Neural crest cell (in vitro differentiated cells): Measurements from ENCODE around the gene POLR2C. TPM values are rescaled to one million over a fixed set of nuclear protein-coding genes. Genes with fewer than 3 reads are reported as not detected.

Experiments
- DNase-seq: peaks from one replicate; pipeline ENCODE4 v3.0.0; 2021; ENCODE audit warnings: low read depth, mixed read lengths, low spot score
- H3K27ac Mint-ChIP-seq: one replicate; pipeline ENCODE4 v1.8.0; 2021; ENCODE audit warnings: mild to moderate bottlenecking, mixed read lengths; ENCODE audit not compliant: unreplicated experiment
- H3K27me3 Mint-ChIP-seq: 2 replicates; pipeline ENCODE4 v1.8.0; 2021; ENCODE audit warnings: low read depth, mild to moderate bottlenecking, mixed read lengths
- H3K36me3 Mint-ChIP-seq: 2 replicates; pipeline ENCODE4 v1.8.0; 2021; ENCODE audit warnings: low read depth, mild to moderate bottlenecking, mixed read lengths
- H3K4me1 Mint-ChIP-seq: 2 replicates; pipeline ENCODE4 v1.8.0; 2021; ENCODE audit warnings: mixed read lengths
- H3K4me3 Mint-ChIP-seq: one replicate; pipeline ENCODE4 v1.8.0; 2021; ENCODE audit warnings: mild to moderate bottlenecking, mixed read lengths
- H3K9me3 Mint-ChIP-seq: 2 replicates; pipeline ENCODE4 v1.8.0; 2021; ENCODE audit warnings: mixed read lengths
- total RNA-seq: library from RNA; stranded (reverse); gene quantifications from 2 replicates; pipeline ENCODE4 v1.2.1, GENCODE V29; 2021
- TF ChIP-seq, protein P1 (sequence below): fragments of 200-600 bp; sonication (generic); conservative IDR thresholded peaks from 2 replicates; pipeline ENCODE4 v1.5.0; 2021; ENCODE audit warnings: antibody characterized with exemption, mild to moderate bottlenecking

The POLR2C gene
- total RNA-seq, 1 donor from 2014 or later, result 74.0 TPM

DNA sequence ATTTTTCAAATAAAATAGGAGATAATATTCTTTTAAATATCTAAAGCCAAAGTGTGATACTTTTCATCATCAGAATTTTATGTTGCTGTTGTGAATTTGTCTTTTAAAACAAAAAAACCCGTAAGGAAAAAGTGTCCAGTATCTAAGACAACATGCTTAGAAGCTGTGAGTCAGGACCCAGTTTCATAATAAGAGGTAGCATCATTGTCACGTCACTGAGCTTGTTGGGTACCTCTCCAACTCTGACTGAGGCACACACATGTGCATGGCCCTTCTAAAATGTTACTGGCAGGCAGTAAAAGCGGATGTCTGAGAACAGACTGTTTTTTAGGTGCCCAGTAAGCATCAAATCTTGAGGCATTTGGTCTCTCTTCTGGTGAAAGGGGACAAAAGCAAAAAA lies 17.8 kb upstream of the POLR2C start:
- H3K27ac Mint-ChIP-seq, result no peak overlapping the region
- TF ChIP-seq, protein P1, sequence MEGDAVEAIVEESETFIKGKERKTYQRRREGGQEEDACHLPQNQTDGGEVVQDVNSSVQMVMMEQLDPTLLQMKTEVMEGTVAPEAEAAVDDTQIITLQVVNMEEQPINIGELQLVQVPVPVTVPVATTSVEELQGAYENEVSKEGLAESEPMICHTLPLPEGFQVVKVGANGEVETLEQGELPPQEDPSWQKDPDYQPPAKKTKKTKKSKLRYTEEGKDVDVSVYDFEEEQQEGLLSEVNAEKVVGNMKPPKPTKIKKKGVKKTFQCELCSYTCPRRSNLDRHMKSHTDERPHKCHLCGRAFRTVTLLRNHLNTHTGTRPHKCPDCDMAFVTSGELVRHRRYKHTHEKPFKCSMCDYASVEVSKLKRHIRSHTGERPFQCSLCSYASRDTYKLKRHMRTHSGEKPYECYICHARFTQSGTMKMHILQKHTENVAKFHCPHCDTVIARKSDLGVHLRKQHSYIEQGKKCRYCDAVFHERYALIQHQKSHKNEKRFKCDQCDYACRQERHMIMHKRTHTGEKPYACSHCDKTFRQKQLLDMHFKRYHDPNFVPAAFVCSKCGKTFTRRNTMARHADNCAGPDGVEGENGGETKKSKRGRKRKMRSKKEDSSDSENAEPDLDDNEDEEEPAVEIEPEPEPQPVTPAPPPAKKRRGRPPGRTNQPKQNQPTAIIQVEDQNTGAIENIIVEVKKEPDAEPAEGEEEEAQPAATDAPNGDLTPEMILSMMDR, result no peak
- H3K4me3 Mint-ChIP-seq, result peak overlapping the region; percentile 65
- peaks cover 19% of the 10 kb centered on the region for H3K36me3 Mint-ChIP-seq
- peaks cover 2% of the 10 kb centered on the region for H3K9me3 Mint-ChIP-seq
- no peak for DNase-seq
- H3K27me3 Mint-ChIP-seq, result no peaks in the 10 kb centered on the region
- H3K4me1 Mint-ChIP-seq, result peaks cover 29% of the 10 kb centered on the region

DNA sequence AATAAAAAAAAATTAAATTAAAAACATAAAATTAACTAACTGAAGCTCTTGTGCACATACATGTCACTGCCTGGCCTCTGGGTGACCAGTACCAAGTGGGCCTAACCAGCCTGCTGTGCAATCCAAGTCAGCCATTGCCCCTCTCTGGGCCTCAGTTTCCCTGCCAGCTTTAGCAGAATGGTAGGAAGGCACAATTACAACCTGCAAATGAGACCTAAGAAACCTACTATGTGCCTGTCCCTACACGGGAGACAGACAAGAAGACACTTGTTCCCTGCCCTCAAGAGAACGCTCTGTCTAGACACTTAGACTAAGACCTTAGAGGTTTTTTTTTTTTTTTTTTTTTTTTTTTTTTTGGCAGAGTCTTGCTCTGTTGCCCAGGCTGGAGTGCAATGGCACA lies 17.0 kb upstream of the POLR2C start:
- no peak overlapping the region for H3K27ac Mint-ChIP-seq
- no peaks in the 10 kb centered on the region for H3K27me3 Mint-ChIP-seq
- TF ChIP-seq, protein P1, result no peak
- DNase-seq, result no peak
- H3K9me3 Mint-ChIP-seq, result peaks cover 2% of the 10 kb centered on the region
- peaks cover 11% of the 10 kb centered on the region for H3K36me3 Mint-ChIP-seq
- peak overlapping the region; percentile 75 for H3K4me3 Mint-ChIP-seq
- H3K4me1 Mint-ChIP-seq, result peaks cover 29% of the 10 kb centered on the region

DNA sequence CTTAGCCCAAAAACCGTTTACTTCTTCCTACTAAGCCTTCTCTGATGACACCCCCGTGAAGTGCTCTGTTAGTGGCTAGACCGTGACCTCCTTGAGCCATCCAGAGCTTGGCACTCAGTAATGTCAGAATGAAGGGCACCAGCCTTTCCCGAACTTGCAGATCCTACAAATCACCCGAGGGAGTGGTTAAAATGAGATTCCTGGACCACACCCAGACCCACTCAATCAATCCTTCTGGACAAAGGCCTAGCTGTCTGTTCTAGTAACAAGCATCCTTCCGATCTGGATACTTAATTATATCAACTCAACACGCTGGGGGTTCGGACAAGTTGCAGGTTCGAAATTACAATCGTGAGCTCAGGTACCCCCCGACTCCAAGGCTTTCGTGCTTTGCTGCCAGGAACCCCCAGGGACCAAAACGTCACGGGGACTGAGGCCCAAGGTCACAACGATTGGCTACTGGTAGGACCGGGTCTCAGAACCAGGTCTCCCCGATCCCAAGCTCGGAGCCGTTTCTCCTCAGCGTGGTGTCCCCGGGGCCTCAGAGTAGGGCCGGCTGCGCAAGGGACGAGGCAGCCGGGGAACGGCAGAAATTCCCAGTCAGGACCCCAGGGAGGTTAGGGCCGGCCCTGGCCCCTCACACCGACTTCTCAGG lies 15.8 kb upstream of the POLR2C start:
- TF ChIP-seq, protein P1, result no peak
- peak overlapping the region; percentile 98 for H3K27ac Mint-ChIP-seq
- peak; percentile 19 for DNase-seq
- H3K27me3 Mint-ChIP-seq, result no peaks in the 10 kb centered on the region
- H3K4me1 Mint-ChIP-seq, result peaks cover 29% of the 10 kb centered on the region
- H3K4me3 Mint-ChIP-seq, result peak overlapping the region; percentile 97
- H3K9me3 Mint-ChIP-seq, result no peaks in the 10 kb centered on the region
- H3K36me3 Mint-ChIP-seq, result peaks cover 4% of the 10 kb centered on the region

DNA sequence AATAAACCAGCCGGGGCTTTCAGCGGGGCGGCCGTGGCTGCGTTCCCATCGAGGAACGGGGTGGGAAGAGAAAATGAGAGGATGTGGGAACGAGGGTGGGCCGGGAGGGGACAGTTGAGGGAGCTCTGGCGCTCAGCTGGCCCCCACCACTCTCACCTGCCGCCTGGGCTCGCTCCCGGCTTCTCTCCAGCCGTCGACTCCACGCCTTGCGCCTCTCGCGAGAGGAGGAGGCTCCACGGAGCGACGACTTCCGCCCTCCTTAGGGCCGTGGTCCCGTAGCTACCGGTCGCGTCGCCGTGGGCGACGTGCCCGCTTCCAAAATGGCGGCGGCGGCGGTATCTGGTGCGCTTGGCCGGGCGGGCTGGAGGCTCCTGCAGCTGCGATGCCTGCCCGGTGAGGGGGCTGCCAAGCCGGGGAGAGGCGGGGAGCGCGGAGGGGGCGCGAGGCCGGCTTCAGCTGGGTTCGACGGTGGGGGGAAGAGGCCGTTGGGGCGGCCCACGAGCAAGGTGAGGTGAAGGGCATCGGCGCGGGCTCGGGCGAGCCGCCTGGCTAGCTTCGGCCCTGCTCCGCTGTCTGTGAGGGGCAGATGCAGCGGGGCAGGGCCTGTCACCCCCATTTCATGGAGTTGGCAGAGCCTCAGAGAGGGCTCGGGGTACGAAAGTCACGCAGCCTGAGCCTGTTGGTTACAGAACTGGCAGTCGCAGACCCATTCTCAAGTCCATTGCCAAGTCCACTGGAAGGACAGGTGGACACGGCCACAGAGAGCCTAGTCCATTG lies 15.1 kb upstream of the POLR2C start, which contains the start of the genes CIAPIN1 and COQ9:
Gene CIAPIN1 (minus strand): TSS at position 200 of the 777 bp plus-strand sequence. CDS start 6,457 bp downstream, outside the sequence.
Gene COQ9 (plus strand): TSS at position 294 of the 777 bp plus-strand sequence. CDS start 27 bp downstream, at position 321.
- peak; percentile 75 for DNase-seq
- Mint-ChIP-seq H3K9me3 (no peaks in the 10 kb centered on the region), H3K4me1 (peaks cover 29% of the 10 kb centered on the region), H3K36me3 (peaks cover 4% of the 10 kb centered on the region), H3K27me3 (no peaks in the 10 kb centered on the region), H3K4me3 (peak within 1 kb of the TSS; percentile 97), H3K27ac (peak within 1 kb of the TSS; percentile 98)
- TF ChIP-seq, protein P1, result no peak

DNA sequence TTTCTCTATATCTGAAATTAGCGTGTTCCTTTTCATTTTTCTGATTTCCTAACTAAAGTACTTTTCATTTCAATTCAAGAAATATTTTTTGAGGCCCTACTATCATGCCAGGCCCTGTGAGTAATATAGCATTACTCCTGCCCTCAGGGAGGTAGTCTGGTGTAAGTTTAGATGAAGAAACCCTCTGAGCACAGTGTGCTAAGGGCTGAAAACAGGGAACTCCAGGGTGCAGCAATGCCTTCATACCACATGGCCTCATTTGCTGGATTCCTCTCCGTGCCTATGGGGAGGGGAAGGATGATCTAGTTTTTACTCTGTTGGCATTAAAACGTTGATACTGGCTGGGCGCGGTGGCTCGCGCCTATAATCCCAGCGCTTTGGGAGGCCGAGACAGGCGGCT lies 10.5 kb upstream of the POLR2C start:
- no peaks in the 10 kb centered on the region for H3K27me3 Mint-ChIP-seq
- H3K4me3 Mint-ChIP-seq, result no peak overlapping the region
- TF ChIP-seq, protein P1, result no peak
- no peaks in the 10 kb centered on the region for H3K9me3 Mint-ChIP-seq
- no peak overlapping the region for H3K27ac Mint-ChIP-seq
- DNase-seq, result no peak
- H3K4me1 Mint-ChIP-seq, result peaks cover 15% of the 10 kb centered on the region
- H3K36me3 Mint-ChIP-seq, result peaks cover 12% of the 10 kb centered on the region
